GM12875 (cell line): ENCODE measurements around the gene NRXN2.

Source experiments
- H3K4me3 ChIP-seq: one replicate; pipeline ENCODE4 v1.5.1; 2011; ENCODE audit warnings: low read depth, low read length, control low read depth
- CTCF ChIP-seq: IDR thresholded peaks from 2 replicates; pipeline ENCODE4 v1.5.1; 2011; ENCODE audit warnings: low read depth, mild to moderate bottlenecking, control low read depth, inconsistent platforms, low read length, moderate library complexity, borderline replicate concordance; ENCODE audit not compliant: insufficient read depth

The NRXN2 gene

GRCh38 chr11:64641596-64642417, 81.2 kb downstream of the NRXN2 start:
- H3K4me3 ChIP-seq, result no peak overlapping the region
- TF ChIP-seq CTCF, result no peak

- no peak for TF ChIP-seq CTCF
- H3K4me3 ChIP-seq, result no peak overlapping the region
Observed at GRCh38 chr11:64639885-64640284, 83.1 kb downstream of the NRXN2 start.

GRCh38 chr11:64638829-64639228, 84.2 kb downstream of the NRXN2 start:
- H3K4me3 ChIP-seq, result no peak overlapping the region
- no peak for TF ChIP-seq CTCF

- no peak for TF ChIP-seq CTCF
- no peak overlapping the region for H3K4me3 ChIP-seq
Observed at GRCh38 chr11:64638018-64638665, 84.9 kb downstream of the NRXN2 start.

GRCh38 chr11:64637334-64638017, 85.5 kb downstream of the NRXN2 start:
- TF ChIP-seq CTCF, result no peak
- no peak overlapping the region for H3K4me3 ChIP-seq

GRCh38 chr11:64633555-64634159, 89.3 kb downstream of the NRXN2 start:
- H3K4me3 ChIP-seq, result no peak overlapping the region
- TF ChIP-seq CTCF, result no peak
